CD4-positive, alpha-beta T cell treated with Interleukin-2 at 100 ng/mL for 4 hours (primary cell): Measurements from ENCODE around the gene PET117.
A peak's percentile ranks its signal among the peaks of the same experiment; 100 is the strongest.
"Not testable (repeated sequence)": the region's sequence is repeated elsewhere in the genome, so short reads cannot be mapped to it uniquely, and the experiment has no call there.

Source experiments
- DNase-seq: peaks from one replicate; pipeline ENCODE4 v3.0.0-alpha.2; 2020; ENCODE audit warnings: low spot score

The PET117 gene, protein sequence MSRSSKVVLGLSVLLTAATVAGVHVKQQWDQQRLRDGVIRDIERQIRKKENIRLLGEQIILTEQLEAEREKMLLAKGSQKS

GRCh38 chr20:18137412-18138265 is at the start of gene PET117, which contains the start of gene KAT14:
PET117 (plus strand) TSS chr20:18137863; CDS start chr20:18137956, 93 bp downstream.
KAT14 (plus strand) TSS chr20:18137863; CDS start chr20:18142661, 4,798 bp downstream.
- peak; percentile 94 for DNase-seq

GRCh38 chr20:18088298-18088697 is 49.4 kb upstream of the PET117 start:
- not testable (repeated sequence) for DNase-seq

DNA sequence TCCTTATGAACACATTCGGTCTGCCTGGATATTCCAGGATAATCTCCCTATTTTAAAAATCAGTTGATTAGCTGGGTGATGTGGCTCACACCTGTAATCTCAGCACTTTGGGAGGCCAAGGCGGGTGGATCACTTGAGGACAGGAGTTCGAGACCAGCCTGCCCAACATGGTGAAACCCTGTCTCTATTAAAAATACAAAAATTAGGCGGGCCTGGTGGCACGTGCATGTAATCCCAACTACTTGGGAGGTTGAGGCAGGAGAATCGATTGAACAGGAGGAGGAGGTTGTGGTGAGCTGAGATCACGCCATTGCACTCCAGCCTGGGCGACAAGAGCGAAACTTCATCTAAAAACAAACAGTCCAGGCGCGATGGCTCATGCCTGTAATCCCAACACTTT is 48.8 kb upstream of the PET117 start:
- DNase-seq: not testable (repeated sequence)

GRCh38 chr20:18090044-18090443 is 47.6 kb upstream of the PET117 start:
- DNase-seq: no peak

DNA sequence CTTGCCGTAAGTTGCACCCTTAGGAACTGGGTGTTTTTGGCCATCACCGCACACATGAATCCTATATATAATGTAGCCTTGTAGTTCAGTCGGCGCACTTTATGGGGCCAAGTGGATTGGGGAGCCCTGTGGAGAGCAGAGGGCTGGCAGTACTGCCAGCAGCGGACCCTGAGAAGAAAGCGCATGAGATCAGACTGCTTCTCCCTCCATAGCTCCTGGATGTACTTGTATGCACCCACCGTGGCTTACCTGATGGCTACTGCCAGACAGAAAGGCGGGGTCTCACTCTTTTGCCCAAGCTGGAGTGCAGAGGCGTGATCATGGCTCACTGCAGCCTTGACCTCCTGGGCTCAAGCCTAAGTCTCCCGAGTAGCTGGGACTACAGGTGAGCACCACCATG is 47.2 kb upstream of the PET117 start:
- no peak for DNase-seq

GRCh38 chr20:18091623-18092022 is 46.0 kb upstream of the PET117 start:
- DNase-seq: no peak

- DNase-seq: no peak
Measured at GRCh38 chr20:18092890-18093289, 44.8 kb upstream of the PET117 start.

GRCh38 chr20:18093388-18093787 is 44.3 kb upstream of the PET117 start:
- DNase-seq: no peak

GRCh38 chr20:18094191-18094590 is 43.5 kb upstream of the PET117 start:
- no peak for DNase-seq

- not testable (repeated sequence) for DNase-seq
Measured at GRCh38 chr20:18100569-18100968, 37.1 kb upstream of the PET117 start.

GRCh38 chr20:18101125-18101810 is 36.4 kb upstream of the PET117 start:
- no peak for DNase-seq

- DNase-seq: no peak
Measured at GRCh38 chr20:18103497-18103896, 34.2 kb upstream of the PET117 start.

- no peak for DNase-seq
Measured at GRCh38 chr20:18108326-18108725, 29.3 kb upstream of the PET117 start.

DNA sequence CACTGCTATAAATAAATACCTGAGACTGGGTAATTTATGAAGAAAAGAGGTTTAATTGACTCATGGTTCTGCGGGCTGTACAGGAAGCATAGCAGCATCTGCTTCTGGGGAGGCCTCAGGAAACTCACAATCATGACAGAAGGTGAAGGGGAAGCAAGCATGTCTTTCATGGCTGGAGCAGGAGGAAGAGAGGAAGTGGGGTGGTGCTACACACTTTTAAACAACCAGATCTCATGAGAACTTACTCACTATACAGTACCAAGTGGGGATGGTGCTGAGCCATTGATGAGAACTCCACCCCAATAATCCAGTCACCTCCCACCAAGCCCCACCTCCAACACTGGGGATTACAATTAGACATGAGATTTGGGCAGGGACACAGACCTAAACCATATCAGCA is 9.1 kb upstream of the PET117 start:
- DNase-seq: not testable (repeated sequence)

- DNase-seq: no peak
Measured at GRCh38 chr20:18132663-18133062, 5.0 kb upstream of the PET117 start.

GRCh38 chr20:18133962-18134361 is 3.7 kb upstream of the PET117 start:
- DNase-seq: no peak

GRCh38 chr20:18138266-18138582 is 561 bp downstream of the PET117 start:
- no peak for DNase-seq

DNA sequence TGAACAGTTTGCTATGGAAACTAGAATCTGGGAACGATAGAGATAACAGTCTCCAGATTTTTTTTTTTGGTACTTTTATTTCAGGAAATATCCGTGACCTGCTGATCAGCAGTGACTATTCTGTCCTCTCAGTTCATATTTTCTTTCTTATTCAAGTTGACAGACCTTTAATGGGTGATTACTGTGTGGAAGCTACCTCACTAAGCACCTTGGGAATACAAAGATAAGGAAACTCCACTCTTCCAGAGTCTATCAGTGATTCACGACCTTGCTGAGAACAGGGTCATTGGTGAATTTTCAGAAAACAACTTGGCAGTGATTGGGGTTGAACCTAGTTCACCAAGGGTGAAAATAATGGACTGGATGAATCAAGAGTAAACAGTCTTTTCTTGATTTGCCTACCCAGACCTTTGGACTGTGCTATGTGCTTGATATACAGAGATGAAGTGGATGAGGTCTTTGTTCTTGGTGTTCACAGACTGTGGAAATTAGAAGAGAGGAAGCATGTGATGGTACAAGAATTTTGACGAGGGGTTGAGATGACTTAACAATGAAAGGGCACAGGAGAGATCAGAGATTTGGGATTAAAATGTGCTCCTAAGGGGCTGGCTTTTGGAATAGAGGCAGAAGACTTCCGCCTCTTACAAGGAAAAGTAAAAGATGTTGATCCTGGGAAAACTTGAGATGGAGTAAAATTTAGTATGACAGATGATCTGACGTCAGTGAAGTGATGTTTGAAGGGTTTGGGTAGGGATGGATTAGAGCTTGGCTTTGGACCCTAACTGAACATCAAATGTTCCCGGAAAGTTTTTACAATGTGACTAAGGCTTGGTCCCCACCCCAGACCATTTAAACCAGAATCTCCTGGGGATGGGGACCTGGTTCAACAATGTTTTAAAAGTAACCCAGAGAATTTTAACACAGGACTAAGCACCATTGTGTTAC is 1.2 kb downstream of the PET117 start:
- no peak for DNase-seq

- DNase-seq: no peak
Measured at GRCh38 chr20:18139832-18140231, 2.2 kb downstream of the PET117 start.

- no peak for DNase-seq
Measured at GRCh38 chr20:18144541-18145099, 7.0 kb downstream of the PET117 start.

GRCh38 chr20:18154342-18154741 is 16.7 kb downstream of the PET117 start:
- DNase-seq: no peak

DNA sequence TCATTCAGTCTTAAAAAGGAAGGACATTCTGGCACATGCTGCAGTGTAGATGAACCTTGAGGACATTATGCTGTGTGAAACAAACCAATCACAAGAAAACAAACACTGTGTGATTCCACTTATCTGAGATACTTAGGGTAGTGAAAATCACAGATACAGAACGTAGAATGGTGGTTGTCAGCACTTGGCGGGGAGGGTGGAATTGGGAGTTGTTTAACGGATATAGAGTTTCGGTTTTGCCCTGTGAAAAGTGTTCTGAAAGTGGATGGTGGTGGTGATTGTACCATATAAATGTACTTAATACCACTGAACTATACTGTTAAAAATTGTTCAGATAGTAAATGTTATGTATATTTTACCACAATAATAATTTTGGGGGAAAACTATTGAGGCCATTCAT is 18.4 kb downstream of the PET117 start:
- DNase-seq: no peak
